Peyer's patch (tissue), 4 donors: Measurements from ENCODE around the gene SFTPA1.

Source experiments
- CTCF ChIP-seq, 6 experiments: fragments of 450-650 bp in 4 of 6; fragments of 200-600 bp in 2 of 6; sonication (generic) in 1 of 6; IDR thresholded peaks; one replicate each; pipeline ENCODE4 v1.5.1; 2017 to 2019; ENCODE audit warnings: antibody characterized with exemption in 6 of 6, mild to moderate bottlenecking in 3 of 6, moderate library complexity in 1 of 6
- POLR2A ChIP-seq, 2 donors: fragments of 450-650 bp; IDR thresholded peaks; one replicate each; pipeline ENCODE4 v1.5.1; 2017; ENCODE audit warnings: antibody characterized with exemption in 2 of 2, mild to moderate bottlenecking in 2 of 2, moderate library complexity in 2 of 2

GRCh38 chr10:79616164-79616563, 5.4 kb downstream of the SFTPA1 start:
- TF ChIP-seq CTCF (IDR thresholded peaks at IDR 0.05) (no peak), POLR2A (IDR thresholded peaks at IDR 0.05) (no peak)
